Heart right ventricle (tissue), 16 donors: Measurements from ENCODE around the gene COL1A1. TPM values are rescaled to one million over a fixed set of nuclear protein-coding genes. Genes with fewer than 3 reads are reported as not detected.

Experiments
- ATAC-seq, 8 donors: fragments of 200-7000 bp; cut with Tn5 transposase; one replicate each; pipeline ENCODE4 v1.9.1; 2020; ENCODE audit warnings: mild to moderate bottlenecking in 8 of 8, moderate library complexity in 8 of 8, moderate number of reproducible peaks in 1 of 8
- DNase-seq, 2 donors: peaks; one replicate each; pipeline ENCODE4 v3.0.0-alpha.2; 2020
- H3K27ac ChIP-seq, 10 donors: fragments of 200-600 bp; sonication (generic) in 2 of 10; one replicate each; pipeline versions ENCODE4 v1.5.0 to v1.8.0; 2020 to 2022; ENCODE audit warnings: mild to moderate bottlenecking in 3 of 10
- H3K27me3 ChIP-seq, 7 donors: fragments of 200-600 bp; one replicate each; pipeline ENCODE4 v1.8.0; 2021 to 2022; ENCODE audit warnings: mild to moderate bottlenecking in 2 of 7
- H3K36me3 ChIP-seq, 9 donors: fragments of 200-600 bp; sonication (generic) in 1 of 9; one replicate each; pipeline versions ENCODE4 v1.5.0 to v1.8.0; 2020 to 2022; ENCODE audit warnings: mild to moderate bottlenecking in 2 of 9
- H3K4me1 ChIP-seq, 9 donors: fragments of 200-600 bp; sonication (generic) in 1 of 9; one replicate each; pipeline versions ENCODE4 v1.5.0 to v1.8.0; 2020 to 2022; ENCODE audit warnings: mild to moderate bottlenecking in 4 of 9
- H3K4me3 ChIP-seq, 10 donors: fragments of 200-600 bp; sonication (generic) in 2 of 10; one replicate each; pipeline versions ENCODE4 v1.5.0 to v1.8.0; 2020 to 2022; ENCODE audit warnings: mild to moderate bottlenecking in 7 of 10, moderate library complexity in 2 of 10
- H3K9me3 ChIP-seq, 11 donors: fragments of 200-600 bp in 10 of 11; sonication (generic) in 2 of 11; one replicate each; pipeline versions ENCODE4 v1.5.0 to v1.8.0; 2013 to 2022; ENCODE audit warnings: mild to moderate bottlenecking in 2 of 11, control low read depth in 1 of 11, moderate library complexity in 1 of 11
- WGBS, 2 donors: extraction: QIAGEN DNeasy Blood & Tissue Kit; methylation state at CpG; one replicate each; pipeline ENCODE4 v1.1.7; 2013; ENCODE audit warnings: inconsistent platforms in 1 of 2; 5-methylcytosine and 5-hydroxymethylcytosine counted together
- intact Hi-C, 10 donors: fragments of 100-400 bp; cut with DNase I; formaldehyde crosslinking; loops; one replicate each; pipeline versions ENCODE4 v1.11.1 to v1.14.2; 2022
- polyA plus RNA-seq, 2 donors: library from polyadenylated mRNA; stranded (reverse); fragments of 200-250 nt; gene quantifications; one replicate each; pipeline ENCODE4 v1.2.3, GENCODE V29; 2013
- total RNA-seq, 10 donors: library from RNA; stranded (reverse); fragmentation: NEBNext Ultra II Directional in 3 of 10; extraction: Animal tissue kit (Norgen Biotek cat#: 25700) in 3 of 10; gene quantifications; one replicate each; pipeline versions ENCODE4 v1.2.1 to v1.2.4, GENCODE V29; 2021 to 2023
- TF ChIP-seq, protein P1 (sequence below), 9 donors: fragments of 200-600 bp; sonication (generic) in 2 of 9; IDR thresholded peaks; one replicate each; pipeline versions ENCODE4 v1.5.0 to v1.8.0; 2021 to 2022; ENCODE audit warnings: antibody characterized with exemption in 9 of 9, mild to moderate bottlenecking in 5 of 9, moderate library complexity in 1 of 9
- donor health status: Arrhythmogenic right ventricular cardiomyopathy.
- donor health status: ischemic (EF 13 %, LVEDD 7.1; RV severe dilation, severe dysfunction).
- donor health status: healthy with polysubstance abuse.
- donor health status: DM: no; HTN: yes; CAD: no.
- donor health status: DM: no; HTN: no; CAD: no.
- donor health status: ischemic (EF 25% LVEDD 6.9; RV normal size, moderate dysfunction).
- donor health status: ischemic (EF 25% LVEDD 5.7; RV mildly dilated, moderate dysfunction).
- donor health status: healthy.
- donor health status: DM: yes; HTN: yes; CAD: no.
- donor health status: Ischemic cardiomyopathy.
- donor health status: ischemic (EF 35%, LVEDD 5.7; RV mildly dilated, moderate dysfunction).
- donor health status: nonischemic (EF 11% LVEDD 7.7; RV severe dilation, severe dysfunction).
- donor health status: DM: yes; HTN: yes; CAD: no.
- donor health status: PGD.
- donor health status: ischemic (EF 29% LVEDD 5.4; RV normal size, mild dysfunction).
- donor health status: nonischemic (EF 23%, LVEDD 6.1; RV moderate dilation, normal function).

Gene COL1A1
- total and polyA plus RNA-seq, 12 donors, result 30.2 to 455 (median 45.9) TPM

DNA sequence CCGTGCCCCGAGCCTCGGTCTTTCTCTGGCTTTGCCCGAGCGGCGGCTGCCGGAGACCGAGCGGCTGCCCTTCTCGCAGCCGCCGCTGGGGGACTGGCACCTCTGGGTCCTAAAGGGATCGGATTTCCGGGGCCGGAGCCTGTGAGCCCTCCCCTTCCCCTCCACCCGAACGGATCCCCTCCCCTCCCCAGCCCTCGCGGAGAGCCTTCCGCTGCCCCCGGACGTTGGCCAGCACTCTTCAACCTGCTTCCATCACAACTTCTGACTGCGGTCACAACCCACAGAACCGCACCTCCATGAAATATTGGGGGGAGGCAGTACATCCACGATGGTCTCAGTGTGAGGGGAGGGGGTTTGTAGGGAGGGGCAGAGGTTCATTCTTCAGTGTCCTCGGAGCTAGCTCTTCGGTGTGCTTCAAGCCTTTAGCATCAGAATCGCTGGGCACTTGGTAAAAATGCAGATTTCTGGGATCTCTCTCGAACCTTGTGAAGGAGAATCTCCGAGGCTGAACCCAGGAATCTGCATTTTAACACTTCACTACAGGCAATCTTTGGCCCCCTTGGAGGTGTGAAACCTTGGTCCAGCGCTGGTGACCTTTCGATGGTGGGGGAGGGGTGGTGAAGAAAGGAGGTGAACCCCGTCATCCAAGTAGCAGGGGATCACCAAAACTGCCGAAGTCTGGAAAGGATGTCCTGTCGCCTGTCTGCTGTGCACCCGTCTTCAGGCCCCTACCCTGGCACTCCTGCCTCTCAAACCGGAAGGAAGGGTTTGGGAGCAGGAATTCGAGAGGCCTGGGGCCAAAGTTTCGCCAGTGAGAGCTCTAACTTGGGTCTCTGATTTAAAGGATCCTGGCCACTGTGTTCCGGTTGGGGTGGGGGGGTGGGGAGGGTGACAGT, 50.1 kb downstream of the COL1A1 start:
- H3K4me1 ChIP-seq, result peaks cover 43 to 84% (median 70%) of the 10 kb centered on the region in 9 donors
- WGBS, 2 donors, result 1% methylated on average over 30 to 40 of the region's 40 CpGs
- H3K36me3 ChIP-seq, result peaks cover 0 to 6% (median 0%) of the 10 kb centered on the region in 9 donors
- H3K27ac ChIP-seq, result peak overlapping the region; percentile 93 to 99 (median 98)
- ATAC-seq, result peak; percentile 73 to 88 (median 80)
- intact Hi-C loops, result loop anchor here in 1 of 10 donors (5.0 kb wide), 1 partner anchor 54 kb away; the partner anchor contains the start of gene PDK2
- TF ChIP-seq, protein P1, sequence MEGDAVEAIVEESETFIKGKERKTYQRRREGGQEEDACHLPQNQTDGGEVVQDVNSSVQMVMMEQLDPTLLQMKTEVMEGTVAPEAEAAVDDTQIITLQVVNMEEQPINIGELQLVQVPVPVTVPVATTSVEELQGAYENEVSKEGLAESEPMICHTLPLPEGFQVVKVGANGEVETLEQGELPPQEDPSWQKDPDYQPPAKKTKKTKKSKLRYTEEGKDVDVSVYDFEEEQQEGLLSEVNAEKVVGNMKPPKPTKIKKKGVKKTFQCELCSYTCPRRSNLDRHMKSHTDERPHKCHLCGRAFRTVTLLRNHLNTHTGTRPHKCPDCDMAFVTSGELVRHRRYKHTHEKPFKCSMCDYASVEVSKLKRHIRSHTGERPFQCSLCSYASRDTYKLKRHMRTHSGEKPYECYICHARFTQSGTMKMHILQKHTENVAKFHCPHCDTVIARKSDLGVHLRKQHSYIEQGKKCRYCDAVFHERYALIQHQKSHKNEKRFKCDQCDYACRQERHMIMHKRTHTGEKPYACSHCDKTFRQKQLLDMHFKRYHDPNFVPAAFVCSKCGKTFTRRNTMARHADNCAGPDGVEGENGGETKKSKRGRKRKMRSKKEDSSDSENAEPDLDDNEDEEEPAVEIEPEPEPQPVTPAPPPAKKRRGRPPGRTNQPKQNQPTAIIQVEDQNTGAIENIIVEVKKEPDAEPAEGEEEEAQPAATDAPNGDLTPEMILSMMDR (IDR thresholded peaks at IDR 0.05), result peak; percentile 51 to 78 (median 59)
- H3K4me3 ChIP-seq, result peak overlapping the region; percentile 86 to 99 (median 90)
- DNase-seq, result peak; percentile 92 to 93
- H3K27me3 ChIP-seq, result no peaks in the 10 kb centered on the region
- no peaks in the 10 kb centered on the region for H3K9me3 ChIP-seq

DNA sequence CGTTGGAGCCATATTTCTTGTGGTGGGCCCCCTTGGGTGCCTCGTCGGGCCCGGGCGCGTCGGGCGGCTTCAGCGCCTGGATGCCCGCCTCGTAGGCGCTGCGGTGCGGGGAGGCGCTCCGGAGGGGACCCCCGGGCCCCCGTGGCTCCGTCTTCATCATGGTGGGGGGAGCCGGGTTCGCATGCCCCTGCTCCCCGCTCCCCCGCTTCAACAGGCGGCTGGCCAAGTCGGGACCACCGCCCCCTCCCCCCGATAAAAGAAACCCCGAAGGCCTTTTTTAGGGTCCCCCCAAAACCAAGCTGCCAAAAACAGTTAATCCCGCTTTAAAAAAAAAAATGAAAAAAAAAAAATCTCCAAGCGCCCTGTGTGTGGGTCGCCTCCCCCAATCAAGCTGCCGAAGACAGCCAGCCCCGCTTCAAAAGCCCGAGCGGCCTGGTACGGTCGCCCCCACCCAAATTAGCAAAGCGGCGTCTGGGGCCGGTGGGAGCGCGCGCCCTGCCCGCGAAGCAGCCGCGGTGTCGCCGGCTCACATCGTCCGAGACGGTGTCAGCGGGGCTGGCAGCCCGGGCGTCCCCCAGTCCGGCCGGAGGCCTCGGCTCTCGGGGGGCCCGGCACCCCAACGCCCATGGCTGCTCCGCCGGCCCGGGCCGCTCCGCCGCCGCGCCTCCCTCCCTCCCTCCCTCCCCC, 50.9 kb downstream of the COL1A1 start, which contains the start of gene PPP1R9B:
Gene PPP1R9B, minus strand, starts transcription at position 324 of the 687 bp plus-strand sequence. Its CDS starts 164 bp downstream, at position 160.
- TF ChIP-seq, protein P1 (IDR thresholded peaks at IDR 0.05), result no peak
- ATAC-seq (peak in 2 of 8 donors; percentile 1 to 2), DNase-seq (peak in 1 of 2 donors; percentile 20)
- peaks cover 49 to 87% (median 73%) of the 10 kb centered on the region in 9 donors for H3K4me1 ChIP-seq
- no peaks in the 10 kb centered on the region for H3K27me3 ChIP-seq
- WGBS, 2 donors, result 0 to 1% methylated on average over 66 to 69 of the region's 69 CpGs
- H3K27ac ChIP-seq, result peak within 1 kb of the TSS; percentile 93 to 99 (median 98)
- intact Hi-C loops, result loop anchor here in 2 of 10 donors (1.0 to 5.0 kb wide), 2 partner anchors 53 to 55 kb away; partner anchors contain the start of gene PDK2 (in 2 of the 2)
- peaks cover 0 to 11% (median 0%) of the 10 kb centered on the region in 9 donors for H3K36me3 ChIP-seq
- peak within 1 kb of the TSS; percentile 86 to 99 (median 90) for H3K4me3 ChIP-seq
- no peaks in the 10 kb centered on the region for H3K9me3 ChIP-seq

DNA sequence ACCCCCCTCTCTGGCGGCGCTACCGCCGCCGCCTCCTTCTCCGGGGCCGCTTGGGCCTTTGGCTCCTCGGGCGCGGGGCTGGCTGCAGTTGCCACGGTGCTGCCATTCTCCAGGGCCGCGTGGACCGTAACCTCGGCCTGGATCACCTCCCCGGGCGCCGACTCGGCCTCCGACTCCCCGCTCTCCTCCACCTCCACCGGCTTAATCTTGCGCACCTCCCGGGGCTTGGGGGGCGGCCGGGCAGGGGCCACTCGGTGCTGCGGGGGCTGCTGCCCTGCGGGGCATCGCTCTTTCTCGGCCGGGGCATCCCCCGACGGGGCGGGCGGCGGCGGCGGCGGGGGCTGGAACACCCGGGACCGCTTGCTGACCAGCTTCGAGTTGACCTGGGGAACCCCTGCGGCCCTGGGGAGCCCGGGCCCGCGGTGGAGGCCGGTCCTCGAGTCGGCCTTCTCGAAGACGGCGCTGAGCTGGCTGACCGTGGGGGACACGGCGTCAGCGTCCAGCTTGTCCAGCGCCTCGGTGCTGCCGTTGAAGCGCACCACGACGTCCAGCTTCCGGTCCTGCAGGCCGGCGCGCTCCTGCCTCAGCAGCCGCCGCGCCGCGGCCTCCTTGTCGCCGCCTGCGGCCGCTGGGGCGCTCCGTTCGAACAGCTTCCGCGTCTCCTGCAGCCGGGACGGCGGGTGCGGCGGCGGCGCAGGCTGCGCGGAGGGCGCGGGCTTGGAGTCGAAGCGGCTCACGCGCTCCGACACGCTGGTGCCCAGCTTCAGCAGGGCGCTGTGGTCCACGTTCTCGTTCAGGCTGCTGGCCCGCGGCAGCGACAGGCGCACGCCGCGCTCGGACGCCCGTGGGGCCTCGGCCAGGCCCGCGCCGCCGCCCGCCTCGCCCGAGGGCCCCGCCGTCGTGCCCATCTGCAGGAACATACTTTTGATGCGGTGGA, 51.7 kb downstream of the COL1A1 start:
- Histone ChIP-seq H3K27me3 (no peaks in the 10 kb centered on the region), H3K4me1 (peaks cover 50 to 87% (median 73%) of the 10 kb centered on the region in 9 donors), H3K36me3 (peaks cover 0 to 18% (median 4%) of the 10 kb centered on the region in 9 donors), H3K9me3 (no peaks in the 10 kb centered on the region), H3K4me3 (peak overlapping the region; percentile 86 to 99 (median 90)), H3K27ac (peak overlapping the region; percentile 93 to 99 (median 98))
- intact Hi-C loops, result loop anchor here in 2 of 10 donors (1.0 to 5.0 kb wide), 2 partner anchors 52 to 54 kb away; partner anchors contain the start of gene PDK2 (in 2 of the 2)
- 1% methylated on average over 118 to 123 of the region's 123 CpGs for WGBS, 2 donors
- TF ChIP-seq, protein P1 (IDR thresholded peaks at IDR 0.05), result peak in 2 of 9 donors; percentile 35 to 44
- peak in 1 of 2 donors; percentile 76 for DNase-seq
- ATAC-seq, result peak in 2 of 8 donors; percentile 2 to 6
